ENCODE data around the gene CIBAR2. TPM values are rescaled to one million over a fixed set of nuclear protein-coding genes. Genes with fewer than 3 reads are reported as not detected.

Gene CIBAR2
- total and polyA plus RNA-seq, 2 experiments from 2014 or later: not detected

DNA sequence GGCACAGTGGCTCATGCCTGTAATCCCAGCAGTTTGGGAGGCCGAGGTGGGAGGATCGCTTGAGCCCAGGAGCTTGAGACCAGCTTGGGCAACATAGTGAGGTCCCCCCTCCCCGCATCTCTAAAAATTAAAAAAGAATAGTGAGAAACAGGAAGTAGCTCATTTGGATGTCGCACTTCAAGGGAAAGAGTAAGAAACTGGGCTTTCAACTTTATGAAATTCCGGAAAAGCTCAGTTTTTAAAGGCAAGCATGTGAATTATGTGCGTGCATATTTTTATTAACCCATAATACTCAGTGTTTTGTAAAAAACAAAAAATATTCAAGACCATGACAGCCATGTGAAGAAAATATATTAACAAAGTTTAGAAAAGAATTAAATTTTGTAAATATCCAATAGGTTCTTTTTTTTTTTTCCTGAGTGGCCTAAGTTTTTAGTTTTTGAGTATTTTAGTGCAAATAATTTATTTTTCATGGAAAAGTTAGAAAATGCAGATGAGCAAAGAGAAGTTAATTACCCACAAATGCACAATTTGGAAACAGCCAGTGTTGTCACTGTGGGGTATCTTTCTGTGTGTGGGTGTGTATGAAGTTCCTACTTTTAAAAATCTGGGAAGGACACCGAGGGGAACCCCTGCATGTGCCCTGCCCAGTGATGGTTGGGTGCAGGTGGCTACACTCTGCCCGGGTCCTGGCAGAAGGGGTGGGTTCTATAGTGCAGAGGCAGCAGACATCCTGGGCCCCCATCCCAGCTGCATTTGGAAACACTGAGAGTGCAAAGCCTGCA, 40.0 kb downstream of the CIBAR2 start:
- peak overlapping the region; percentile 31; the same call in 1 of the 2 replicates for H3K9ac ChIP-seq
- peaks cover 5% of the 10 kb centered on the region; the same call in 1 of the 2 replicates for H3K4me1 ChIP-seq (ENCODE audit: insufficient read depth)
- H3K79me2 ChIP-seq (ENCODE audit: insufficient read depth): no peaks in the 10 kb centered on the region
- no peaks in the 10 kb centered on the region for H3K27me3 ChIP-seq (replicated peaks; ENCODE audit: insufficient read depth)
- H2AFZ ChIP-seq: 0 out of 2 replicates have a peak overlapping the region, but pooled peaks have one; percentile 29
- no peaks in the 10 kb centered on the region for H4K20me1 ChIP-seq (ENCODE audit: insufficient read depth)
- no peaks in the 10 kb centered on the region; the same call in none of the 2 replicates for H3F3A ChIP-seq (ENCODE audit: insufficient read depth)
- H3K4me2 ChIP-seq (ENCODE audit: unreplicated experiment): peak overlapping the region; percentile 41
- no peak overlapping the region for H3K4me3 ChIP-seq
- TF ChIP-seq EZH2 (IDR thresholded peaks at IDR 0.05; ENCODE audit: insufficient read depth, poor library complexity, severe bottlenecking): no peak
- no peaks in the 10 kb centered on the region for H3K36me3 ChIP-seq (ENCODE audit: low read depth)
- H3K9me2 ChIP-seq (ENCODE audit: insufficient read depth): no peaks in the 10 kb centered on the region
- no peaks in the 10 kb centered on the region for H3K9me3 ChIP-seq (ENCODE audit: low read depth)
- in situ Hi-C loops (cut with MboI): no loop called here
- H3K27ac ChIP-seq: peak overlapping the region; percentile 11; the same call in 1 of the 2 replicates
- 82% methylated on average over 8 of the region's 8 CpGs for WGBS, 2 experiments (ENCODE audit: low coverage in 1 of 2, low lambda C conversion rate in 2 of 2, missing lambda C conversion rate in 2 of 2)
- DNase-seq: no peak

DNA sequence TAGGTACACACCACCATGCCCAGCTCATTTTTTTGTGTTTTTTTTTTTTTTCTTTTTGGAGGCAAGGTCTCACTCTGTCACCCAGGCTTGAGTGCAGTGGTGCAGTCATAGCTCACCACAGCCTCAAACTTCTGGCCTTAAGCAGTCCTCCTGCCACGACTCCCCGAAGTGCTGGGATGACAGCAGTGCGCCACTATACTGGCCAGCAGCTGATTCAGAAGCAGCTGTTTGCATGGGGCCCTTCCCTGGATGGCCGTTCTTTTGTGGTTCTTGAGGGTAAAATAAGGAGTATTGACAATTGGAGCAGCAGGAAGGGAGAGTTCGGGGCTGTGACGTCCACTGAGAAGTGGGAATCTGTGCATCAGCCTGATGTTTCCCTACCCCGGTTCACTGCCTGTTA, 43.1 kb downstream of the CIBAR2 start:
- Histone ChIP-seq H3K36me3 (ENCODE audit: low read depth) (no peaks in the 10 kb centered on the region), H3K27me3 (replicated peaks; ENCODE audit: insufficient read depth) (no peaks in the 10 kb centered on the region), H3K4me3 (no peak overlapping the region), H2AFZ (no peak overlapping the region), H3K4me2 (ENCODE audit: unreplicated experiment) (no peak overlapping the region), H3K9me3 (ENCODE audit: low read depth) (no peaks in the 10 kb centered on the region), H3K27ac (no peak overlapping the region), H3F3A (ENCODE audit: insufficient read depth) (no peaks in the 10 kb centered on the region; the same call in none of the 2 replicates), H3K9me2 (ENCODE audit: insufficient read depth) (no peaks in the 10 kb centered on the region), H3K79me2 (ENCODE audit: insufficient read depth) (no peaks in the 10 kb centered on the region), H3K4me1 (ENCODE audit: insufficient read depth) (peaks cover 5% of the 10 kb centered on the region; the same call in 1 of the 2 replicates), H4K20me1 (ENCODE audit: insufficient read depth) (no peaks in the 10 kb centered on the region), H3K9ac (no peak overlapping the region)
- in situ Hi-C loops (cut with MboI): no loop called here
- TF ChIP-seq EZH2 (IDR thresholded peaks at IDR 0.05; ENCODE audit: insufficient read depth, poor library complexity, severe bottlenecking): no peak
- TF ChIP-seq EZH2phosphoT487 (IDR thresholded peaks at IDR 0.05; ENCODE audit: insufficient read depth, low read depth): no peak
- 86 to 90% methylated on average over 7 of the region's 7 CpGs for WGBS, 2 experiments (ENCODE audit: low coverage in 1 of 2, low lambda C conversion rate in 2 of 2, missing lambda C conversion rate in 2 of 2)
- no peak for DNase-seq

DNA sequence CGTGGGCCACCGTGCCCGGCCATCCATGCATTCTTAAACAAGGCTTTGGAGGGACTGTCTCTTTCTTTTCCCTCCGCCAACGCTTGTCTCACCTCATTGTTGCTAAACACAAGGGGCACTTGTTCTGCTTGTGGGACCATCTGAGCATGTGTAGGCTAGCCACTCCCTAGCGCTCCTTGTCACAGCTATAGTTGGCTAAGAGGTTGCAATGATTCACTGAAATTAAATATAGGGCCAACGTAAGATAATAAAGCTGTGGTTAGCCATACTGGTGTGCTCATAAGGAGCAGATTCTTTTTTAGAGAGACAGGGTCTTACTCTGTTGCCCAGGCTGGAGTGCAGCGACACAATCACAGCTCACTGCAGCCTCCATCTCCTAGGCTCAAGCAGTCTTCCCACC, 43.5 kb downstream of the CIBAR2 start:
- no peak for TF ChIP-seq EZH2 (IDR thresholded peaks at IDR 0.05; ENCODE audit: insufficient read depth, poor library complexity, severe bottlenecking)
- TF ChIP-seq EZH2phosphoT487 (IDR thresholded peaks at IDR 0.05; ENCODE audit: insufficient read depth, low read depth): no peak
- WGBS, 2 experiments (ENCODE audit: low coverage in 1 of 2, low lambda C conversion rate in 2 of 2, missing lambda C conversion rate in 2 of 2): 88 to 92% methylated on average over 8 of the region's 8 CpGs
- no peak overlapping the region for H3K9ac ChIP-seq

DNA sequence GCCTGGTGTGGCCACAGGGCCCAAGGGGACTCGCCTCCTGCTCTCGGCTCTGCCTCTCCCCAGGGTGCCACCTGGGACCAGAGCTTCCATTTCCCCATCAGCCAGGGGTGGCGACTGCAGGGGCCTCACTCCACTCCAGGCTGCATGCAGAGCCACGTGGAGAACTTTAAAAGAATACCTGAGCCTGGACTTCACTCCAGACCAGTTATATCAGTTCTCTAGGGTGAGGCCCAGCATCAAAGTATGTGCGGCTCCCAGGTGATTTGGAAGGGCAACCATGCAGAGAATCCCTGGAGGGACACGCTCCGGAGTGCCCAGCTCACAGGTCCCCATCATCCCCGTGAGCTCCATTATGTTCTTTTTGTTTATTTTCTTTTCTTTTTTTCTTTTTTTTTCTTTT, 44.8 kb downstream of the CIBAR2 start:
- in situ Hi-C loops (cut with MboI): no loop called here
- H3K4me2 ChIP-seq (ENCODE audit: unreplicated experiment): no peak overlapping the region
- H3K9me3 ChIP-seq (ENCODE audit: low read depth): no peaks in the 10 kb centered on the region
- H3K36me3 ChIP-seq (ENCODE audit: low read depth): no peaks in the 10 kb centered on the region
- no peak for DNase-seq
- no peaks in the 10 kb centered on the region; the same call in none of the 2 replicates for H3F3A ChIP-seq (ENCODE audit: insufficient read depth)
- TF ChIP-seq EZH2phosphoT487 (IDR thresholded peaks at IDR 0.05; ENCODE audit: insufficient read depth, low read depth) (no peak), EZH2 (IDR thresholded peaks at IDR 0.05; ENCODE audit: insufficient read depth, poor library complexity, severe bottlenecking) (no peak)
- no peaks in the 10 kb centered on the region for H4K20me1 ChIP-seq (ENCODE audit: insufficient read depth)
- H3K4me1 ChIP-seq (ENCODE audit: insufficient read depth): peaks cover 1% of the 10 kb centered on the region; the same call in 1 of the 2 replicates
- 95 to 99% methylated on average over 8 of the region's 8 CpGs for WGBS, 2 experiments (ENCODE audit: low coverage in 1 of 2, low lambda C conversion rate in 2 of 2, missing lambda C conversion rate in 2 of 2)
- no peaks in the 10 kb centered on the region for H3K27me3 ChIP-seq (replicated peaks; ENCODE audit: insufficient read depth)
- H3K9ac ChIP-seq: no peak overlapping the region
- no peaks in the 10 kb centered on the region for H3K79me2 ChIP-seq (ENCODE audit: insufficient read depth)
- H3K27ac ChIP-seq: no peak overlapping the region
- no peak overlapping the region for H2AFZ ChIP-seq
- no peak overlapping the region for H3K4me3 ChIP-seq
- H3K9me2 ChIP-seq (ENCODE audit: insufficient read depth): no peaks in the 10 kb centered on the region

More for the DNA sequence above, 43.5 kb downstream of the CIBAR2 start:
- H4K20me1 ChIP-seq (ENCODE audit: insufficient read depth): no peaks in the 10 kb centered on the region
- H3K27me3 ChIP-seq (replicated peaks; ENCODE audit: insufficient read depth): no peaks in the 10 kb centered on the region
- in situ Hi-C loops (cut with MboI): no loop called here
- H3K4me2 ChIP-seq (ENCODE audit: unreplicated experiment): no peak overlapping the region
- peaks cover 5% of the 10 kb centered on the region; the same call in 1 of the 2 replicates for H3K4me1 ChIP-seq (ENCODE audit: insufficient read depth)
- H3K9me2 ChIP-seq (ENCODE audit: insufficient read depth): no peaks in the 10 kb centered on the region
- DNase-seq: no peak
- H3K4me3 ChIP-seq: no peak overlapping the region
- H2AFZ ChIP-seq: no peak overlapping the region
- H3K79me2 ChIP-seq (ENCODE audit: insufficient read depth): no peaks in the 10 kb centered on the region
- no peaks in the 10 kb centered on the region for H3K36me3 ChIP-seq (ENCODE audit: low read depth)
- H3F3A ChIP-seq (ENCODE audit: insufficient read depth): no peaks in the 10 kb centered on the region; the same call in none of the 2 replicates
- H3K27ac ChIP-seq: no peak overlapping the region
- no peaks in the 10 kb centered on the region for H3K9me3 ChIP-seq (ENCODE audit: low read depth)
